Gastrocnemius medialis (tissue), 4 donors: ENCODE measurements around the gene TMPRSS11B. TPM values are rescaled to one million over a fixed set of nuclear protein-coding genes. Genes with fewer than 3 reads are reported as not detected.

Source experiments
- ATAC-seq, 2 donors: fragments of 150-250 bp; one replicate each; pipeline ENCODE4 v1.9.1; 2016
- DNase-seq, 2 donors: peaks; one replicate each; pipeline ENCODE4 v3.0.0-alpha.2; 2019
- H3K27ac ChIP-seq, 4 donors: fragments of 200-600 bp; sonication (generic); 1 replicate in 1 of 4; 2 replicates in 3 of 4; pipeline ENCODE4 v1.5.1; 2016 to 2018; ENCODE audit warnings: mild to moderate bottlenecking in 2 of 4, moderate library complexity in 1 of 4
- H3K27me3 ChIP-seq, 3 donors: fragments of 200-600 bp; sonication (generic) in 2 of 3; 1 replicate in 1 of 3; 2 replicates in 2 of 3; pipeline versions ENCODE4 v1.5.1 to v1.6.0; 2016 to 2019; ENCODE audit warnings: mild to moderate bottlenecking in 1 of 3, moderate library complexity in 1 of 3
- H3K36me3 ChIP-seq, 2 donors: fragments of 200-600 bp; sonication (generic) in 1 of 2; one replicate each; pipeline ENCODE4 v1.5.1; 2017 to 2018
- H3K4me1 ChIP-seq, 2 donors: fragments of 200-600 bp; sonication (generic) in 1 of 2; one replicate each; pipeline ENCODE4 v1.5.1; 2016 to 2017; ENCODE audit warnings: mild to moderate bottlenecking in 2 of 2
- H3K4me3 ChIP-seq, 4 donors: fragments of 200-600 bp; sonication (generic) in 3 of 4; 1 replicate in 1 of 4; 2 replicates in 3 of 4; pipeline ENCODE4 v1.5.1; 2016 to 2019; ENCODE audit warnings: mild to moderate bottlenecking in 2 of 4
- H3K9me3 ChIP-seq, 3 donors: fragments of 200-600 bp; sonication (generic) in 2 of 3; 1 replicate in 1 of 3; 2 replicates in 2 of 3; pipeline ENCODE4 v1.5.1; 2016 to 2019
- CTCF ChIP-seq, 5 experiments: fragments of 450-650 bp in 3 of 5; fragments of 200-600 bp in 2 of 5; sonication (generic) in 2 of 5; IDR thresholded peaks in 4 of 5; conservative IDR thresholded peaks in 1 of 5; 1 replicate in 4 of 5; 2 replicates in 1 of 5; pipeline ENCODE4 v1.5.1; 2016 to 2019; ENCODE audit warnings: antibody characterized with exemption in 5 of 5, mild to moderate bottlenecking in 3 of 5, moderate library complexity in 3 of 5
- POLR2A ChIP-seq, 2 donors: fragments of 450-650 bp; IDR thresholded peaks; one replicate each; pipeline ENCODE4 v1.6.1; 2017; ENCODE audit warnings: antibody characterized with exemption in 2 of 2, mild to moderate bottlenecking in 2 of 2, moderate library complexity in 2 of 2
- in situ Hi-C, 4 donors: fragments of 200-750 bp; cut with MboI; loops; one replicate each; pipeline versions ENCODE4 v1.15.0 to v1.8.0; 2017; ENCODE audit warnings: low sequenced_read_pairs in 4 of 4
- intact Hi-C: fragments of 100-400 bp; cut with DNase I; formaldehyde crosslinking; loops from one replicate; pipeline ENCODE4 v1.15.1; 2023; ENCODE audit warnings: low total_unique reads
- total RNA-seq, 4 donors: library from RNA; depleted of rRNA; stranded (reverse); fragments of >200 nt; gene quantifications; one replicate each; pipeline versions ENCODE4 v1.1.0 to v1.2.3, GENCODE V29; 2016

Gene TMPRSS11B, protein sequence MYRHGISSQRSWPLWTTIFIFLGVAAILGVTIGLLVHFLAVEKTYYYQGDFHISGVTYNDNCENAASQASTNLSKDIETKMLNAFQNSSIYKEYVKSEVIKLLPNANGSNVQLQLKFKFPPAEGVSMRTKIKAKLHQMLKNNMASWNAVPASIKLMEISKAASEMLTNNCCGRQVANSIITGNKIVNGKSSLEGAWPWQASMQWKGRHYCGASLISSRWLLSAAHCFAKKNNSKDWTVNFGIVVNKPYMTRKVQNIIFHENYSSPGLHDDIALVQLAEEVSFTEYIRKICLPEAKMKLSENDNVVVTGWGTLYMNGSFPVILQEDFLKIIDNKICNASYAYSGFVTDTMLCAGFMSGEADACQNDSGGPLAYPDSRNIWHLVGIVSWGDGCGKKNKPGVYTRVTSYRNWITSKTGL
- not detected for total RNA-seq

DNA sequence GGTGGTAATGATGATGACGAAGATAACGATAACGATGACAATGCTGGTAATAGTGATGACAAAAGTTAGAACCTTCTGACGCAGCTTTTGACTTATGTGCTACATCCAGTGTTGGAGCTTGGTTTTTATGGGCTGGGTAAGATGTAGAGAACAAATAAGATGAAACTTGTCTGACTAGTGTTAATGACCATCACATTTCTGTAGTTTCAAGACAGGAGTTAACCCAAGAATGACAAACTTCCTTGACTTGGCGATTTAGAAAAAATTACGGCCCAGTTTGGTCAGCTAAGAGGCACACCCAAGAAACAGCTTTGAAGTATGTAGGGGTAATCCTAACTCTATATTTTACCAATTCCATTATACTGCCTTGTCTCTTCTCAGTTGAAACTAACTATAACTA is at the start of gene TMPRSS11B:
Gene TMPRSS11B (minus strand): TSS at position 101 of the 400 bp plus-strand sequence. CDS start 136 bp downstream, outside the sequence.
- TF ChIP-seq CTCF (IDR thresholded peaks at IDR 0.05 in 4 of 5, conservative IDR thresholded peaks at IDR 0.05 in 1 of 5) (no peak), POLR2A (IDR thresholded peaks at IDR 0.05) (no peak)
- Histone ChIP-seq H3K27ac (no peak within 1 kb of the TSS), H3K4me3 (no peak within 1 kb of the TSS), H3K9me3 (no peaks in the 10 kb centered on the region), H3K4me1 (no peaks in the 10 kb centered on the region), H3K36me3 (no peaks in the 10 kb centered on the region), H3K27me3 (no peaks in the 10 kb centered on the region)
- intact Hi-C loops, result no loop called here
- ATAC-seq (no peak), DNase-seq (no peak)
- in situ Hi-C loops, result no loop called here

DNA sequence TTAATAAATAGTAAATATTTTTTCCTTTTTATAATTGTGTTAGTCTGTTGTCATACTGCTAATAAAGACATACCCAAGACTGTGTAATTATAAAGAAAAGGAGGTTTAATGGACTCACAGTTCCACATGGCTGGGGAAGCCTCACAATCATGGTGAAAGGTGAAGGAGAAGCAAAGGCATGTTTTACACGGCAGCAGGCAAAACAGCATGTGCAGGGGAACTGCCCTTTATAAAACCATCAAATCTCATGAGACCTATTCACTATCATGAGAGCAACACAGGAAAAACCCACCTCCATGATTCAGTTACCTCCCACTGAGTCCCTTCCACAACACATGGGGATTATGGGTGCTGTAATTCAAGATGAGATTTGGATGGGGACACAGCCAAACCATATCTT is 45.8 kb upstream of the TMPRSS11B start:
- in situ Hi-C loops (no loop called here), intact Hi-C loops (no loop called here)
- Histone ChIP-seq H3K9me3 (no peaks in the 10 kb centered on the region), H3K4me3 (no peak overlapping the region), H3K27me3 (no peaks in the 10 kb centered on the region), H3K36me3 (no peaks in the 10 kb centered on the region), H3K27ac (no peak overlapping the region), H3K4me1 (no peaks in the 10 kb centered on the region)
- no peak for ATAC-seq
- no peak for DNase-seq
- TF ChIP-seq CTCF (IDR thresholded peaks at IDR 0.05 in 4 of 5, conservative IDR thresholded peaks at IDR 0.05 in 1 of 5) (no peak), POLR2A (IDR thresholded peaks at IDR 0.05) (no peak)

DNA sequence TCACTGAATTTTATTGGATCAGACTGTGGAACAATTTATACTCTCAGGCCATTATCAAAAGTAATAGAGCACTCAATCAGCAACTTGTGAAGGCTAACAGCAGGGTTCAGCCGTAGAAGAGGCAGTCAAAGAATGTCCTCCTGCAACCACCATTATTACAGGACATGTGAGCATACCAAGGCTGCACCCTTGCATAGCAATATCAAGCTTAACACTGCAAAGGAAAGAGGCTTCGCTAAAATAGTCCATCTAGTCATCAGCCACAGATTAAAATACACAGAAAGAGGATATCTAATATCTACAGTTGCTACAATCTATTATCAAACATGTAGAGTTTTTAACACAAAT is 42.9 kb upstream of the TMPRSS11B start:
- H3K4me3 ChIP-seq, result no peak overlapping the region
- no peak for ATAC-seq

DNA sequence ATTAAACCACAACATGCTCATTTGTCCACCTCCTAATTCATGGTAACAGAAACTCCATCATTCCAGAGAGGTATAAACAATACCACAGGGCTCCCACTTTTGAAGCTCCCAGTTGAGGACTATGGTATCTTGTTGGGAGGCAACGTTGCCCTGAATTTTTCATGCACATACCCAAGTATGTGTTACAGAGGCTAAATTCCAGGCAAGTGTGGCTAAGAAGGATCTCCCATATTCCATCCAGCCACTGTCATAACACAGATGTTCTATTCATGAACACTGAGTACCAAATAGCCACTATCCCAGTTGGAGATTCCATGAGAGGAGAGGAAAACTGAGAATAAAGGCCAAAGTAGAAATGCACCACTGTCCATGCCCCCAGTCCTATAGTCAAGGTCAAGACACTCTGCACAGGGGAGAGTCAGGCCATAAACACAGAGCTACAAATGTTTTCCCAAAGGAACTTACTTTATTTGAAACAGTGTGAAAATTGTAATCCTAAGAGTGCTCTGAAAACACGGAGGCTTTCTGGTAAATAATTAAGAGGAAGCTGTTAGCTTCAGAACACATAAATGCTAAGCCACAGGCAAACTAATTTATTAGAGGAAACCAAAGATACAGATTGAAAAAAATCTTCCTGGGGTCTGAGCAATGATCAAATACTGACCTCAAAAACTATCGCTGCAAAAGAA is 42.4 kb upstream of the TMPRSS11B start:
- intact Hi-C loops (no loop called here), in situ Hi-C loops (no loop called here)
- Histone ChIP-seq H3K4me1 (no peaks in the 10 kb centered on the region), H3K27me3 (no peaks in the 10 kb centered on the region), H3K4me3 (no peak overlapping the region), H3K9me3 (no peaks in the 10 kb centered on the region), H3K36me3 (no peaks in the 10 kb centered on the region), H3K27ac (no peak overlapping the region)
- ATAC-seq (no peak), DNase-seq (no peak)
- TF ChIP-seq CTCF (IDR thresholded peaks at IDR 0.05 in 4 of 5, conservative IDR thresholded peaks at IDR 0.05 in 1 of 5), result no peak
- no peak for TF ChIP-seq POLR2A (IDR thresholded peaks at IDR 0.05)

More for the DNA sequence above, 42.9 kb upstream of the TMPRSS11B start:
- intact Hi-C loops (no loop called here), in situ Hi-C loops (no loop called here)
- no peaks in the 10 kb centered on the region for H3K36me3 ChIP-seq
- no peaks in the 10 kb centered on the region for H3K9me3 ChIP-seq
- H3K27me3 ChIP-seq, result no peaks in the 10 kb centered on the region
- H3K27ac ChIP-seq, result no peak overlapping the region
- no peak for DNase-seq
- TF ChIP-seq POLR2A (IDR thresholded peaks at IDR 0.05) (no peak), CTCF (IDR thresholded peaks at IDR 0.05 in 4 of 5, conservative IDR thresholded peaks at IDR 0.05 in 1 of 5) (no peak)
- H3K4me1 ChIP-seq, result no peaks in the 10 kb centered on the region
